ENCODE results near the gene METTL26. TPM values are rescaled to one million over a fixed set of nuclear protein-coding genes. Genes with fewer than 3 reads are reported as not detected.
A peak's percentile ranks its signal among the peaks of the same experiment; 100 is the strongest.

The METTL26 gene
- total and polyA plus RNA-seq, 9 of the 15 experiments (the other 6 are each of a cell fraction or from before 2014, with no cell fraction given) = 7.3 to 262 (median 80.9) TPM

DNA sequence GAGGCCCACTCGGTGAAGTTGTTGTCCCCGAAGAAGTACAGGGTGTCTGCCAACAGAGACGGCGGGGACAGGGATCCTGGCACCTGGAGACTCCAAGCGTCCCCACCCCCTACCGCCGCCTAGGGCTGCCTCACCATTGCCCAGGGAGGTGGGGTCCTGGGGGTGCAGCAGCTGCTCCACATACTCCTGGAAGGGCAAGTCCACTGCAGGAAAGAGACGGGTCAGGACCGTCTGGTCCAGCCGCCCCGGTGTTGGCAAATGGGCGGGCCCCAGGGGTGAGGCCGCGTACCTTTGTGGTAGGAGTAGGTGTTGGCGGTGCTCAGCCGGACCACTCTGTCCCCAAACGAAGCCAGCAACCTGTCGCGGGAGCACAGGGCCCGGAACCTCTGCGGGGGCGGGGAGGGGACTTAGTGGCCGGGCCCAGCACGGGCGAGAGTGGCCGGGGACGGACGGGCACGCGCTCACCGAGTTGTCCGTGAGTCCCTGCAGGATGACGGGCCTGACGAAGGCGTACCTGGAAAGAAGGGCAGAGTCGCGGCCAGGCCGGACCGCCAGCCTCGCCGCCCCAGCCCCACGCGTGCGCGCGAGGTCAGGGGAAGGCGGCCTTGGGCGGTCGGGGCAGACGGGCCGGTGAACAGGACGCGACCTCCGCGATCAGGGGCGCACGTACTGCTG, 47.4 kb upstream of the METTL26 start (continued):
- TF ChIP-seq, protein P1, sequence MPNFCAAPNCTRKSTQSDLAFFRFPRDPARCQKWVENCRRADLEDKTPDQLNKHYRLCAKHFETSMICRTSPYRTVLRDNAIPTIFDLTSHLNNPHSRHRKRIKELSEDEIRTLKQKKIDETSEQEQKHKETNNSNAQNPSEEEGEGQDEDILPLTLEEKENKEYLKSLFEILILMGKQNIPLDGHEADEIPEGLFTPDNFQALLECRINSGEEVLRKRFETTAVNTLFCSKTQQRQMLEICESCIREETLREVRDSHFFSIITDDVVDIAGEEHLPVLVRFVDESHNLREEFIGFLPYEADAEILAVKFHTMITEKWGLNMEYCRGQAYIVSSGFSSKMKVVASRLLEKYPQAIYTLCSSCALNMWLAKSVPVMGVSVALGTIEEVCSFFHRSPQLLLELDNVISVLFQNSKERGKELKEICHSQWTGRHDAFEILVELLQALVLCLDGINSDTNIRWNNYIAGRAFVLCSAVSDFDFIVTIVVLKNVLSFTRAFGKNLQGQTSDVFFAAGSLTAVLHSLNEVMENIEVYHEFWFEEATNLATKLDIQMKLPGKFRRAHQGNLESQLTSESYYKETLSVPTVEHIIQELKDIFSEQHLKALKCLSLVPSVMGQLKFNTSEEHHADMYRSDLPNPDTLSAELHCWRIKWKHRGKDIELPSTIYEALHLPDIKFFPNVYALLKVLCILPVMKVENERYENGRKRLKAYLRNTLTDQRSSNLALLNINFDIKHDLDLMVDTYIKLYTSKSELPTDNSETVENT (CRISPR knock-in tag; IDR thresholded peaks at IDR 0.05) = peak; percentile 11; the same call in 1 of the 2 replicates
- TF ChIP-seq GABPB2 (CRISPR knock-in tag; conservative IDR thresholded peaks at IDR 0.05) (0 out of 2 replicates have a peak, but pooled peaks have one; percentile 54), PRMT5 (CRISPR knock-in tag; IDR thresholded peaks at IDR 0.05) (0 out of 2 replicates have a peak, but pooled peaks have one; percentile 18), ZNF717 (CRISPR knock-in tag; IDR thresholded peaks at IDR 0.05) (0 out of 2 replicates have a peak, but pooled peaks have one; percentile 55), ZNF561 (CRISPR knock-in tag; conservative IDR thresholded peaks at IDR 0.05) (0 out of 2 replicates have a peak, but pooled peaks have one; percentile 18), POLR2G (IDR thresholded peaks at IDR 0.05; ENCODE audit: low read depth, low read length) (0 out of 2 replicates have a peak, but pooled peaks have one; percentile 57), JUN (IDR thresholded peaks at IDR 0.05; ENCODE audit: borderline replicate concordance, low read depth, low read length) (no peak), JUN (CRISPR knock-in tag; IDR thresholded peaks at IDR 0.05; ENCODE audit: borderline replicate concordance) (no peak; the same call in 1 of the 2 replicates), ZBTB17 (CRISPR knock-in tag; IDR thresholded peaks at IDR 0.05) (peak; percentile 53; the same call in 1 of the 2 replicates), CHD4 (IDR thresholded peaks at IDR 0.05; ENCODE audit: insufficient read depth, insufficient replicate concordance, low read depth, low read length, poor library complexity, severe bottlenecking) (no peak), TEAD1 (CRISPR knock-in tag; IDR thresholded peaks at IDR 0.05) (peak in 1 of 2 experiments; percentile 17; a peak in 1 of 4 replicates), ZNF436 (CRISPR knock-in tag; IDR thresholded peaks at IDR 0.05) (no peak), HOXB6 (CRISPR knock-in tag; IDR thresholded peaks at IDR 0.05; ENCODE audit: borderline replicate concordance) (0 out of 2 replicates have a peak, but pooled peaks have one; percentile 18)
- TF ChIP-seq, protein P2, sequence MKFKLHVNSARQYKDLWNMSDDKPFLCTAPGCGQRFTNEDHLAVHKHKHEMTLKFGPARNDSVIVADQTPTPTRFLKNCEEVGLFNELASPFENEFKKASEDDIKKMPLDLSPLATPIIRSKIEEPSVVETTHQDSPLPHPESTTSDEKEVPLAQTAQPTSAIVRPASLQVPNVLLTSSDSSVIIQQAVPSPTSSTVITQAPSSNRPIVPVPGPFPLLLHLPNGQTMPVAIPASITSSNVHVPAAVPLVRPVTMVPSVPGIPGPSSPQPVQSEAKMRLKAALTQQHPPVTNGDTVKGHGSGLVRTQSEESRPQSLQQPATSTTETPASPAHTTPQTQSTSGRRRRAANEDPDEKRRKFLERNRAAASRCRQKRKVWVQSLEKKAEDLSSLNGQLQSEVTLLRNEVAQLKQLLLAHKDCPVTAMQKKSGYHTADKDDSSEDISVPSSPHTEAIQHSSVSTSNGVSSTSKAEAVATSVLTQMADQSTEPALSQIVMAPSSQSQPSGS (CRISPR knock-in tag; IDR thresholded peaks at IDR 0.05) = peak; percentile 49; the same call in 1 of the 2 replicates
- TF ChIP-seq, protein P3, sequence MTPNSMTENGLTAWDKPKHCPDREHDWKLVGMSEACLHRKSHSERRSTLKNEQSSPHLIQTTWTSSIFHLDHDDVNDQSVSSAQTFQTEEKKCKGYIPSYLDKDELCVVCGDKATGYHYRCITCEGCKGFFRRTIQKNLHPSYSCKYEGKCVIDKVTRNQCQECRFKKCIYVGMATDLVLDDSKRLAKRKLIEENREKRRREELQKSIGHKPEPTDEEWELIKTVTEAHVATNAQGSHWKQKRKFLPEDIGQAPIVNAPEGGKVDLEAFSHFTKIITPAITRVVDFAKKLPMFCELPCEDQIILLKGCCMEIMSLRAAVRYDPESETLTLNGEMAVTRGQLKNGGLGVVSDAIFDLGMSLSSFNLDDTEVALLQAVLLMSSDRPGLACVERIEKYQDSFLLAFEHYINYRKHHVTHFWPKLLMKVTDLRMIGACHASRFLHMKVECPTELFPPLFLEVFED (CRISPR knock-in tag; conservative IDR thresholded peaks at IDR 0.05) = 0 out of 2 replicates have a peak, but pooled peaks have one; percentile 53
- TF ChIP-seq, protein P4, sequence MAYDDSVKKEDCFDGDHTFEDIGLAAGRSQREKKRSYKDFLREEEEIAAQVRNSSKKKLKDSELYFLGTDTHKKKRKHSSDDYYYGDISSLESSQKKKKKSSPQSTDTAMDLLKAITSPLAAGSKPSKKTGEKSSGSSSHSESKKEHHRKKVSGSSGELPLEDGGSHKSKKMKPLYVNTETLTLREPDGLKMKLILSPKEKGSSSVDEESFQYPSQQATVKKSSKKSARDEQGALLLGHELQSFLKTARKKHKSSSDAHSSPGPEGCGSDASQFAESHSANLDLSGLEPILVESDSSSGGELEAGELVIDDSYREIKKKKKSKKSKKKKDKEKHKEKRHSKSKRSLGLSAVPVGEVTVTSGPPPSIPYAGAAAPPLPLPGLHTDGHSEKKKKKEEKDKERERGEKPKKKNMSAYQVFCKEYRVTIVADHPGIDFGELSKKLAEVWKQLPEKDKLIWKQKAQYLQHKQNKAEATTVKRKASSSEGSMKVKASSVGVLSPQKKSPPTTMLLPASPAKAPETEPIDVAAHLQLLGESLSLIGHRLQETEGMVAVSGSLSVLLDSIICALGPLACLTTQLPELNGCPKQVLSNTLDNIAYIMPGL (CRISPR knock-in tag; IDR thresholded peaks at IDR 0.05) = peak; percentile 43; the same call in 1 of the 2 replicates
- TF ChIP-seq, protein P5, sequence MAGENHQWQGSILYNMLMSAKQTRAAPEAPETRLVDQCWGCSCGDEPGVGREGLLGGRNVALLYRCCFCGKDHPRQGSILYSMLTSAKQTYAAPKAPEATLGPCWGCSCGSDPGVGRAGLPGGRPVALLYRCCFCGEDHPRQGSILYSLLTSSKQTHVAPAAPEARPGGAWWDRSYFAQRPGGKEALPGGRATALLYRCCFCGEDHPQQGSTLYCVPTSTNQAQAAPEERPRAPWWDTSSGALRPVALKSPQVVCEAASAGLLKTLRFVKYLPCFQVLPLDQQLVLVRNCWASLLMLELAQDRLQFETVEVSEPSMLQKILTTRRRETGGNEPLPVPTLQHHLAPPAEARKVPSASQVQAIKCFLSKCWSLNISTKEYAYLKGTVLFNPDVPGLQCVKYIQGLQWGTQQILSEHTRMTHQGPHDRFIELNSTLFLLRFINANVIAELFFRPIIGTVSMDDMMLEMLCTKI (IDR thresholded peaks at IDR 0.05; ENCODE audit: partially characterized antibody) = no peak
